T-helper 2 cell treated with Interferon-gamma antibody and Interleukin-4, amounts not matched to agents 100 ng/mL and 5 ng/mL, for 36 hours (primary cell): ENCODE results near the gene MRPS26. TPM values are rescaled to one million over a fixed set of nuclear protein-coding genes. Genes with fewer than 3 reads are reported as not detected.

Experiments
- total RNA-seq: library from RNA; stranded (reverse); gene quantifications from 2 replicates; pipeline ENCODE4 v1.2.3, GENCODE V29; 2022

MRPS26 gene
- total RNA-seq, 1 donor from 2014 or later: 43.9 TPM

Other genes with a start within 250 kb of the MRPS26 start
- 0.39 and 0.45 TPM in 2 replicates for gene CPXM1, start 245.4 kb upstream of the MRPS26 start, total RNA-seq
- gene C20orf141, start 231.1 kb upstream of the MRPS26 start, total RNA-seq: not detected in 2 replicates
- not detected in 2 replicates for gene TMEM239, start 229.7 kb upstream of the MRPS26 start, total RNA-seq
- 22.0 and 23.4 TPM in 2 replicates for gene PCED1A, start 205.4 kb upstream of the MRPS26 start, total RNA-seq
- 47.4 and 50.5 TPM in 2 replicates for gene VPS16, start 205.3 kb upstream of the MRPS26 start, total RNA-seq
- 65.4 and 70.2 TPM in 2 replicates for gene PTPRA, start 172.6 kb upstream of the MRPS26 start, total RNA-seq
- gene GNRH2, start 2.4 kb upstream of the MRPS26 start, total RNA-seq: 0.89 and 1.7 TPM in 2 replicates
- gene OXT, start 25.6 kb downstream of the MRPS26 start, total RNA-seq: not detected in 2 replicates
- not detected in 2 replicates for gene AVP, start 38.7 kb downstream of the MRPS26 start, total RNA-seq
- 24.7 and 26.8 TPM in 2 replicates for gene FASTKD5, start 113.8 kb downstream of the MRPS26 start, total RNA-seq
- 8.4 and 9.4 TPM in 2 replicates for gene UBOX5, start 113.8 kb downstream of the MRPS26 start, total RNA-seq
- 0.34 and 0.45 TPM in 2 replicates for gene LZTS3, start 127.5 kb downstream of the MRPS26 start, total RNA-seq
- 51.5 and 52.9 TPM in 2 replicates for gene DDRGK1, start 158.6 kb downstream of the MRPS26 start, total RNA-seq
- gene ITPA, start 163.4 kb downstream of the MRPS26 start, total RNA-seq: 73.8 and 74.3 TPM in 2 replicates
- 1.0 and 1.1 TPM in 2 replicates for gene SLC4A11, start 193.1 kb downstream of the MRPS26 start, total RNA-seq